Kidney glomerular epithelial cell (primary cell): ENCODE results near the gene AHRR.

Source experiments
- DNase-seq: peaks from one replicate; lab custom pipeline; 2025; lab: John Stamatoyannopoulos, UW

AHRR gene

GRCh38 chr5:443239-444151 is 122.0 kb downstream of the AHRR start:
- DNase-seq = no peak

- no peak for DNase-seq
These were observed 122.7 kb downstream of the AHRR start for GRCh38 chr5:444226-444625.

- DNase-seq = no peak
These were observed 124.1 kb downstream of the AHRR start for GRCh38 chr5:445591-445990.

- no peak for DNase-seq
These were observed 124.8 kb downstream of the AHRR start for GRCh38 chr5:446066-446882.

- DNase-seq = peak; percentile 49
These were observed 125.4 kb downstream of the AHRR start for GRCh38 chr5:446883-447263.

- DNase-seq = no peak
These were observed 126.0 kb downstream of the AHRR start for GRCh38 chr5:447501-447900.

- DNase-seq = no peak
These were observed 126.7 kb downstream of the AHRR start for GRCh38 chr5:448061-448765.

GRCh38 chr5:448766-449090 is 127.2 kb downstream of the AHRR start:
- DNase-seq = no peak

- DNase-seq = no peak
These were observed 127.6 kb downstream of the AHRR start for GRCh38 chr5:449151-449550.

- no peak for DNase-seq
These were observed 130.3 kb downstream of the AHRR start for GRCh38 chr5:451587-452458.

- no peak for DNase-seq
These were observed 131.6 kb downstream of the AHRR start for GRCh38 chr5:452978-453710.

GRCh38 chr5:453725-454481 is 132.4 kb downstream of the AHRR start:
- no peak for DNase-seq

GRCh38 chr5:454936-455335 is 133.4 kb downstream of the AHRR start:
- DNase-seq = no peak

- DNase-seq = no peak
These were observed 134.3 kb downstream of the AHRR start for GRCh38 chr5:455806-456205.

- DNase-seq = no peak
These were observed 135.1 kb downstream of the AHRR start for GRCh38 chr5:456351-457194.

GRCh38 chr5:457195-457961 is 135.9 kb downstream of the AHRR start:
- DNase-seq = no peak

GRCh38 chr5:458547-459353 is 137.2 kb downstream of the AHRR start:
- peak; percentile 71 for DNase-seq
